ENCODE results near the gene ZNF592. TPM values are rescaled to one million over a fixed set of nuclear protein-coding genes. Genes with fewer than 3 reads are reported as not detected.

The ZNF592 gene
- total and polyA plus RNA-seq, 12 donors: 8.2 to 26.9 (median 20.5) TPM

- ATAC-seq (no peak), DNase-seq (no peak)
- peak overlapping the region in 9 of 10 donors; percentile 16 to 71 (median 51) for H3K27ac ChIP-seq
- H3K36me3 ChIP-seq: peaks cover 0 to 71% (median 23%) of the 10 kb centered on the region in 9 donors
- no peak for TF ChIP-seq CTCF (IDR thresholded peaks at IDR 0.05)
- no peak overlapping the region for H3K4me3 ChIP-seq
- intact Hi-C loops (cut with DNase I): loop anchor here in 1 of 10 donors (5.0 kb wide), 1 partner anchor 77 kb away; no protein-coding TSS in a partner anchor
- H3K27me3 ChIP-seq: no peaks in the 10 kb centered on the region
- 56 to 59% methylated on average over 9 of the region's 9 CpGs for WGBS, 2 donors
- H3K9me3 ChIP-seq: no peaks in the 10 kb centered on the region
- H3K4me1 ChIP-seq: peaks cover 0 to 53% (median 15%) of the 10 kb centered on the region in 9 donors
Observed at GRCh38 chr15:84855136-84855535, 106.7 kb downstream of the ZNF592 start.

GRCh38 chr15:84855765-84856164, 107.4 kb downstream of the ZNF592 start:
- peak in 6 of 8 donors; percentile 8 to 72 (median 47) for ATAC-seq
- peaks cover 0 to 76% (median 23%) of the 10 kb centered on the region in 9 donors for H3K36me3 ChIP-seq
- no peak overlapping the region for H3K4me3 ChIP-seq

More at GRCh38 chr15:84855765-84856164, 107.4 kb downstream of the ZNF592 start:
- peaks cover 0 to 53% (median 15%) of the 10 kb centered on the region in 9 donors for H3K4me1 ChIP-seq
- no peak for DNase-seq
- no peak for TF ChIP-seq CTCF (IDR thresholded peaks at IDR 0.05)
- intact Hi-C loops (cut with DNase I): loop anchor here in 1 of 10 donors (5.0 kb wide), 1 partner anchor 77 kb away; no protein-coding TSS in a partner anchor
- peak overlapping the region in 7 of 10 donors; percentile 16 to 71 (median 64) for H3K27ac ChIP-seq
- no peaks in the 10 kb centered on the region for H3K27me3 ChIP-seq
- no peaks in the 10 kb centered on the region for H3K9me3 ChIP-seq

Other genes starting within 250 kb of the ZNF592 start
- 1 to 10 TPM; 3.7 to 8.1 (median 5.9) TPM for gene ZSCAN2, start 147.6 kb upstream of the ZNF592 start, total RNA-seq
- 1 to 10 TPM; 4.1 to 4.2 TPM for gene ZSCAN2, start 147.6 kb upstream of the ZNF592 start, polyA plus RNA-seq
- 10 to 100 TPM; 10.4 to 16.0 (median 13.9) TPM for gene WDR73, start 94.3 kb upstream of the ZNF592 start, total RNA-seq
- 10 to 100 TPM; 16.7 to 18.4 TPM for gene WDR73, start 94.3 kb upstream of the ZNF592 start, polyA plus RNA-seq
- 1 to 10 TPM in 9 of 10 donors, under 1 TPM in 1; 0.96 to 6.6 (median 2.1) TPM for gene NMB, start 90.4 kb upstream of the ZNF592 start, total RNA-seq
- gene NMB, start 90.4 kb upstream of the ZNF592 start, polyA plus RNA-seq: 1 to 10 TPM; 2.3 to 8.0 TPM
- 10 to 100 TPM; 65.9 to 93.8 (median 75.0) TPM for gene SEC11A, start 32.5 kb upstream of the ZNF592 start, total RNA-seq
- gene SEC11A, start 32.5 kb upstream of the ZNF592 start, polyA plus RNA-seq: 100 to 1,000 TPM in 1 of 2 donors, 10 to 100 TPM in 1; 77.7 to 123 TPM
- gene ALPK3, start 68.8 kb downstream of the ZNF592 start, total RNA-seq: 100 to 1,000 TPM; 112 to 268 (median 191) TPM
- 100 to 1,000 TPM in 1 of 2 donors, 10 to 100 TPM in 1; 35.1 to 110 TPM for gene ALPK3, start 68.8 kb downstream of the ZNF592 start, polyA plus RNA-seq
- gene SLC28A1, start 136.1 kb downstream of the ZNF592 start, total RNA-seq: 1 to 10 TPM in 8 of 10 donors, under 1 TPM in 2; 0.26 to 2.2 (median 1.6) TPM
- 1 to 10 TPM in 1 of 2 donors, under 1 TPM in 1; 0.07 to 1.3 TPM for gene SLC28A1, start 136.1 kb downstream of the ZNF592 start, polyA plus RNA-seq
- gene PDE8A, start 233.3 kb downstream of the ZNF592 start, total RNA-seq: 10 to 100 TPM; 13.1 to 20.3 (median 17.4) TPM
- gene PDE8A, start 233.3 kb downstream of the ZNF592 start, polyA plus RNA-seq: 10 to 100 TPM; 10.9 to 46.7 TPM

All from heart right ventricle (tissue), 16 donors.